ENCODE results near the gene BBS9.
A peak's percentile ranks its signal among the peaks of the same experiment; 100 is the strongest.

BBS9 gene

GRCh38 chr7:33114976-33115375 is 14.4 kb upstream of the BBS9 start:
- no peak for TF ChIP-seq POU2F2 (IDR thresholded peaks at IDR 0.05; ENCODE audit: low read depth, low read length)
- no peak for TF ChIP-seq SPI1 (IDR thresholded peaks at IDR 0.05; ENCODE audit: low read depth, low read length)
- DNase-seq (ENCODE audit: insufficient read length, low spot score) (no peak), FAIRE-seq (no peak)

GRCh38 chr7:33118383-33118782 is 11.0 kb upstream of the BBS9 start:
- DNase-seq (ENCODE audit: insufficient read length, low spot score) (no peak), FAIRE-seq (no peak)
- TF ChIP-seq PAX5 (IDR thresholded peaks at IDR 0.05; ENCODE audit: insufficient read depth, low read length, severe bottlenecking): no peak
- no peak for TF ChIP-seq POLR2AphosphoS5 (IDR thresholded peaks at IDR 0.05; ENCODE audit: low read depth, low read length)

- DNase-seq (ENCODE audit: insufficient read length, low spot score) (no peak), FAIRE-seq (no peak)
- TF ChIP-seq POLR2AphosphoS5 (IDR thresholded peaks at IDR 0.05; ENCODE audit: low read depth, low read length): no peak
- TF ChIP-seq SPI1 (IDR thresholded peaks at IDR 0.05; ENCODE audit: low read depth, low read length): no peak
- no peak for TF ChIP-seq POLR2A (IDR thresholded peaks at IDR 0.05; ENCODE audit: low read depth, low read length)
- TF ChIP-seq TAF1 (IDR thresholded peaks at IDR 0.05; ENCODE audit: low read depth, low read length): no peak
- TF ChIP-seq PAX5 (IDR thresholded peaks at IDR 0.05; ENCODE audit: insufficient read depth, low read length, severe bottlenecking): no peak
- no peak for TF ChIP-seq POU2F2 (IDR thresholded peaks at IDR 0.05; ENCODE audit: low read depth, low read length)
Measured at GRCh38 chr7:33127085-33127484, 2.3 kb upstream of the BBS9 start.

- TF ChIP-seq TAF1 (IDR thresholded peaks at IDR 0.05; ENCODE audit: low read depth, low read length) (no peak), SPI1 (IDR thresholded peaks at IDR 0.05; ENCODE audit: low read depth, low read length) (no peak), POU2F2 (IDR thresholded peaks at IDR 0.05; ENCODE audit: low read depth, low read length) (no peak), POLR2AphosphoS5 (IDR thresholded peaks at IDR 0.05; ENCODE audit: low read depth, low read length) (no peak), PAX5 (IDR thresholded peaks at IDR 0.05; ENCODE audit: insufficient read depth, low read length, severe bottlenecking) (no peak), POLR2A (IDR thresholded peaks at IDR 0.05; ENCODE audit: low read depth, low read length) (no peak)
- FAIRE-seq: no peak
- DNase-seq (ENCODE audit: insufficient read length, low spot score): no peak
Measured at GRCh38 chr7:33128631-33128989, 754 bp upstream of the BBS9 start.

- FAIRE-seq: no peak
- DNase-seq (ENCODE audit: insufficient read length, low spot score): no peak
- TF ChIP-seq POLR2A (IDR thresholded peaks at IDR 0.05; ENCODE audit: low read depth, low read length): no peak
- no peak for TF ChIP-seq TAF1 (IDR thresholded peaks at IDR 0.05; ENCODE audit: low read depth, low read length)
- TF ChIP-seq SPI1 (IDR thresholded peaks at IDR 0.05; ENCODE audit: low read depth, low read length): no peak
Measured at GRCh38 chr7:33129806-33130153, 416 bp downstream of the BBS9 start.

- TF ChIP-seq POLR2A (IDR thresholded peaks at IDR 0.05; ENCODE audit: low read depth, low read length): no peak
- TF ChIP-seq POU2F2 (IDR thresholded peaks at IDR 0.05; ENCODE audit: low read depth, low read length): no peak
- TF ChIP-seq SPI1 (IDR thresholded peaks at IDR 0.05; ENCODE audit: low read depth, low read length): no peak
- TF ChIP-seq POLR2AphosphoS5 (IDR thresholded peaks at IDR 0.05; ENCODE audit: low read depth, low read length): no peak
- TF ChIP-seq PAX5 (IDR thresholded peaks at IDR 0.05; ENCODE audit: insufficient read depth, low read length, severe bottlenecking): no peak
- no peak for TF ChIP-seq TAF1 (IDR thresholded peaks at IDR 0.05; ENCODE audit: low read depth, low read length)
- FAIRE-seq: no peak
Measured at GRCh38 chr7:33130184-33130583, 820 bp downstream of the BBS9 start.

GRCh38 chr7:33137103-33137502 is 7.7 kb downstream of the BBS9 start:
- DNase-seq (ENCODE audit: insufficient read length, low spot score) (no peak), FAIRE-seq (no peak)
- TF ChIP-seq SPI1 (IDR thresholded peaks at IDR 0.05; ENCODE audit: low read depth, low read length) (no peak), PAX5 (IDR thresholded peaks at IDR 0.05; ENCODE audit: insufficient read depth, low read length, severe bottlenecking) (no peak), TAF1 (IDR thresholded peaks at IDR 0.05; ENCODE audit: low read depth, low read length) (no peak), POU2F2 (IDR thresholded peaks at IDR 0.05; ENCODE audit: low read depth, low read length) (no peak), POLR2A (IDR thresholded peaks at IDR 0.05; ENCODE audit: low read depth, low read length) (no peak), POLR2AphosphoS5 (IDR thresholded peaks at IDR 0.05; ENCODE audit: low read depth, low read length) (no peak)

More at GRCh38 chr7:33130184-33130583, 820 bp downstream of the BBS9 start:
- DNase-seq (ENCODE audit: insufficient read length, low spot score): no peak

GRCh38 chr7:33142585-33142984 is 13.2 kb downstream of the BBS9 start:
- TF ChIP-seq POLR2AphosphoS5 (IDR thresholded peaks at IDR 0.05; ENCODE audit: low read depth, low read length) (no peak), TAF1 (IDR thresholded peaks at IDR 0.05; ENCODE audit: low read depth, low read length) (no peak), POU2F2 (IDR thresholded peaks at IDR 0.05; ENCODE audit: low read depth, low read length) (no peak), SPI1 (IDR thresholded peaks at IDR 0.05; ENCODE audit: low read depth, low read length) (no peak), PAX5 (IDR thresholded peaks at IDR 0.05; ENCODE audit: insufficient read depth, low read length, severe bottlenecking) (no peak), POLR2A (IDR thresholded peaks at IDR 0.05; ENCODE audit: low read depth, low read length) (no peak)
- no peak for DNase-seq (ENCODE audit: insufficient read length, low spot score)
- FAIRE-seq: no peak

- FAIRE-seq (peak; percentile 31), DNase-seq (ENCODE audit: insufficient read length, low spot score) (no peak)
- no peak for TF ChIP-seq SPI1 (IDR thresholded peaks at IDR 0.05; ENCODE audit: low read depth, low read length)
- TF ChIP-seq POU2F2 (IDR thresholded peaks at IDR 0.05; ENCODE audit: low read depth, low read length): no peak
- TF ChIP-seq PAX5 (IDR thresholded peaks at IDR 0.05; ENCODE audit: insufficient read depth, low read length, severe bottlenecking): no peak
- TF ChIP-seq POLR2A (IDR thresholded peaks at IDR 0.05; ENCODE audit: low read depth, low read length): no peak
- no peak for TF ChIP-seq TAF1 (IDR thresholded peaks at IDR 0.05; ENCODE audit: low read depth, low read length)
- TF ChIP-seq POLR2AphosphoS5 (IDR thresholded peaks at IDR 0.05; ENCODE audit: low read depth, low read length): no peak
Measured at GRCh38 chr7:33143996-33144718, 14.8 kb downstream of the BBS9 start.

- DNase-seq (ENCODE audit: insufficient read length, low spot score) (no peak), FAIRE-seq (no peak)
- no peak for TF ChIP-seq TAF1 (IDR thresholded peaks at IDR 0.05; ENCODE audit: low read depth, low read length)
- TF ChIP-seq POLR2AphosphoS5 (IDR thresholded peaks at IDR 0.05; ENCODE audit: low read depth, low read length): no peak
Measured at GRCh38 chr7:33145156-33145555, 15.8 kb downstream of the BBS9 start.

All from GM12891 (cell line).